Prostate gland (tissue), 2 donors: Measurements from ENCODE around the gene LRSAM1.

Experiments
- CTCF ChIP-seq, 4 experiments: fragments of 200-600 bp in 2 of 4; fragments of 450-650 bp in 2 of 4; sonication (generic) in 2 of 4; IDR thresholded peaks; 1 replicate in 3 of 4; 2 replicates in 1 of 4; pipeline ENCODE4 v1.5.1; 2016 to 2019; ENCODE audit warnings: antibody characterized with exemption in 4 of 4, mild to moderate bottlenecking in 2 of 4, moderate library complexity in 2 of 4
- POLR2A ChIP-seq: fragments of 450-650 bp; IDR thresholded peaks from one replicate; pipeline ENCODE4 v1.6.1; 2016; ENCODE audit warnings: antibody characterized with exemption, mild to moderate bottlenecking
- POLR2AphosphoS5 ChIP-seq: sonication (generic); formaldehyde crosslinking; IDR thresholded peaks from one replicate; pipeline ENCODE4 v1.6.1; 2017; ENCODE audit warnings: antibody characterized with exemption

- peak in 1 of 4 experiments; percentile 10 for TF ChIP-seq CTCF (IDR thresholded peaks at IDR 0.05)
- TF ChIP-seq POLR2AphosphoS5: peak; percentile 99
- TF ChIP-seq POLR2A: peak; percentile 96
Measured at GRCh38 chr9:127450830-127451607, at the start of gene LRSAM1, which contains the start of gene RPL12.
